Activated T-helper 1 cell treated with anti-CD3 and anti-CD28 coated beads, Interleukin-12 subunit alpha, Interleukin-12 subunit beta, Interleukin-2, Interleukin-4 antibody, amounts not matched to agents 30 ng/mL and 10 ng/mL and 1 ng/mL, durations not matched to agents 14 hours and 24 hours and 36 hours (primary cell): ENCODE results near the gene TNFRSF25. TPM values are rescaled to one million over a fixed set of nuclear protein-coding genes. Genes with fewer than 3 reads are reported as not detected.

Experiments used
- DNase-seq: peaks from one replicate; pipeline ENCODE4 v3.0.0; 2021; ENCODE audit warnings: low spot score
- H3K27ac Mint-ChIP-seq: one replicate; pipeline ENCODE4 v1.8.0; 2021; ENCODE audit warnings: mild to moderate bottlenecking, mixed read lengths
- H3K27me3 Mint-ChIP-seq: one replicate; pipeline ENCODE4 v1.8.0; 2022; ENCODE audit warnings: mild to moderate bottlenecking, moderate library complexity, mixed read lengths; ENCODE audit not compliant: insufficient read depth
- H3K36me3 Mint-ChIP-seq: one replicate; pipeline ENCODE4 v1.8.0; 2021; ENCODE audit warnings: low read depth, mixed read lengths
- H3K4me1 Mint-ChIP-seq: one replicate; pipeline ENCODE4 v1.8.0; 2021; ENCODE audit warnings: low read depth, mixed read lengths
- H3K4me3 Mint-ChIP-seq: one replicate; pipeline ENCODE4 v1.8.0; 2021; ENCODE audit warnings: mild to moderate bottlenecking, moderate library complexity, mixed read lengths
- H3K9me3 Mint-ChIP-seq: one replicate; pipeline ENCODE4 v1.8.0; 2021; ENCODE audit warnings: mixed read lengths
- intact Hi-C: fragments of 100-400 bp; cut with micrococcal nuclease; formaldehyde crosslinking; loops from one replicate; pipeline ENCODE4 v1.15.1; 2024
- total RNA-seq: library from RNA; stranded (reverse); gene quantifications from 2 replicates; pipeline ENCODE4 v1.2.3, GENCODE V29; 2022

Gene TNFRSF25, protein sequence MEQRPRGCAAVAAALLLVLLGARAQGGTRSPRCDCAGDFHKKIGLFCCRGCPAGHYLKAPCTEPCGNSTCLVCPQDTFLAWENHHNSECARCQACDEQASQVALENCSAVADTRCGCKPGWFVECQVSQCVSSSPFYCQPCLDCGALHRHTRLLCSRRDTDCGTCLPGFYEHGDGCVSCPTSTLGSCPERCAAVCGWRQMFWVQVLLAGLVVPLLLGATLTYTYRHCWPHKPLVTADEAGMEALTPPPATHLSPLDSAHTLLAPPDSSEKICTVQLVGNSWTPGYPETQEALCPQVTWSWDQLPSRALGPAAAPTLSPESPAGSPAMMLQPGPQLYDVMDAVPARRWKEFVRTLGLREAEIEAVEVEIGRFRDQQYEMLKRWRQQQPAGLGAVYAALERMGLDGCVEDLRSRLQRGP
- total RNA-seq = 151 and 158 TPM in 2 replicates

DNA sequence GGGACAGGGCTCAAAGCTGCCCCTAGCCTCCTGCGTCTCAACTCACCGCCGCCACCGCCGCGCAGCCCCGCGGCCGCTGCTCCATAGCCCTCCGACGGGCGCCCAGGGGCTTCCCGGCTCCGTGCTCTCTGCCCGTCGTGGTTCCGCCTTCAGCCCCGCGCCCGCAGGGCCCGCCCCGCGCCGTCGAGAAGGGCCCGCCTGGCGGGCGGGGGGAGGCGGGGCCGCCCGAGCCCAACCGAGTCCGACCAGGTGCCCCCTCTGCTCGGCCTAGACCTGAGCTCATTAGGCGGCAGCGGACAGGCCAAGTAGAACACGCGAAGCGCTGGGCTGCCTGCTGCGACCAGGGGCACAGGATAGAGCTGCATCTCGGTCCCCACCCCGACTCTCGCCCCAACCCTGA lies at the start of gene TNFRSF25:
Gene TNFRSF25 (minus strand): TSS at position 151 of the 400 bp plus-strand sequence. CDS start 66 bp downstream, at position 85.
- Mint-ChIP-seq H3K27ac (peak within 1 kb of the TSS; percentile 84), H3K4me1 (peaks cover 27% of the 10 kb centered on the region), H3K4me3 (peak within 1 kb of the TSS; percentile 99), H3K27me3 (no peaks in the 10 kb centered on the region), H3K9me3 (no peaks in the 10 kb centered on the region), H3K36me3 (peaks cover 29% of the 10 kb centered on the region)
- DNase-seq = peak; percentile 71
- intact Hi-C loops = loop anchor here (1.0 to 5.0 kb wide), 2 partner anchors 9 to 439 kb away; no protein-coding TSS in a partner anchor

DNA sequence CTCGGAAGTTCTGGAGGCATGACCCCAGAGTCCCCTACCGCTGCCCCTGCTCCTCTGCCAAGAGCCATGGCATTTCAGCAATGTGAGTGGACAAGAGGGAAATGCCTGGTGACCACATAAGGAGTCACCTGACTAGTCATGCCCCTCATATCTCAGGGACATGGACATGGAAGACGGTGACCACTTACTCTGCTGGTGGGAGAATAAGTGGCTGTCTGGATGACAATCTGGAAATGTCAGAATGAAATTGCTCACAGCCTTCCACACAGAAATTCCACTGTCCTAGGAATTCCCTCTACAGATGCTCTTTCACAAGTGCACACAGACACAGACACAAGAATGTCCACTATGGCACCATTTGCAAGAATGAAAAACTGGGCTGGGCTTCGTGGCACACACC lies 49.8 kb upstream of the TNFRSF25 start:
- no peak for DNase-seq
- Mint-ChIP-seq H3K27me3 (no peaks in the 10 kb centered on the region), H3K9me3 (no peaks in the 10 kb centered on the region), H3K4me3 (no peak overlapping the region), H3K36me3 (no peaks in the 10 kb centered on the region), H3K4me1 (no peaks in the 10 kb centered on the region), H3K27ac (no peak overlapping the region)
- intact Hi-C loops = no loop called here

DNA sequence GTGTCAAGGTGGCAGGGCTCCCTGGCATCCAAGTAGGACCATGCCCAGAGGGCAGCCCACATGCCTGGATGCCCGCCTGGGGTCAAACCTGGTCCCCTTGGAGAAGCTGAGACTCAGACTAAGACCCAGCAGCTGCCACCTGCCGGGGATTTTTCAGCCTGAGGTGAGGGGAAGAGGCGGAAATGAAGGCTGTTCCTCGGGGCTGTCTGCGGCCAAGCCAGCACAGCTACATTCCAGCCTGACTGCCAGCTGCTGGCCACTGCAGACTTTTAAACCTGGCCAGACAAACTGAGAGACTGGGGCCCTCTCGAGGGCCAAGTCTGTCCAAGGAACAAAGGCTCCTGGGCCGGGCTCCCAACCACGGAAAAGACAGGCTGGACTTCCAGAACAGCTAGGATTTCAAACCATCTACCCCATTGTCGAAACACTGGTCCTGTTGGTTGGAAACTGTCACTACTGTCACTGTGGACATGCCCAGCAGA lies 47.4 kb upstream of the TNFRSF25 start:
- Mint-ChIP-seq H3K4me3 (no peak overlapping the region), H3K36me3 (no peaks in the 10 kb centered on the region), H3K27me3 (no peaks in the 10 kb centered on the region), H3K9me3 (no peaks in the 10 kb centered on the region), H3K27ac (no peak overlapping the region), H3K4me1 (no peaks in the 10 kb centered on the region)
- intact Hi-C loops = no loop called here
- no peak for DNase-seq

DNA sequence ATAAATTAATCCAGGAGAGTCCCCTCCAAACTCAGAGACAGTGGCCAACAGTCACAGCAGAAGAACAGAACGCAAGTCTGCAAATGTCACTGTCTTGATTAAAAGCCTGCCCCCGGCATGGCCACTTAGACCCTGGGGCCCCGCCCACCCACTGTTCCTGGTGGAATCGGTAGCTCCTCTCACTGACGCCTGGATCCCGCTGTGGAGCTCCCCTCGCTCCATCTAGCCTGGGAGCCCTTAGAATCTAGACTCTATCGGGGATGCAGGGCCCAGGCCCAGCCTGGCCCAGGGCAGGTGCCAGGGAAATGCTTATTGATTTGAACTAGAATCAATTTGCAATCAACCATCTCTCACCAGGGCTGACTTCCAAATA lies 46.9 kb upstream of the TNFRSF25 start:
- intact Hi-C loops = no loop called here
- Mint-ChIP-seq H3K9me3 (no peaks in the 10 kb centered on the region), H3K36me3 (no peaks in the 10 kb centered on the region), H3K4me1 (no peaks in the 10 kb centered on the region), H3K27ac (no peak overlapping the region), H3K27me3 (no peaks in the 10 kb centered on the region), H3K4me3 (no peak overlapping the region)
- DNase-seq = no peak

DNA sequence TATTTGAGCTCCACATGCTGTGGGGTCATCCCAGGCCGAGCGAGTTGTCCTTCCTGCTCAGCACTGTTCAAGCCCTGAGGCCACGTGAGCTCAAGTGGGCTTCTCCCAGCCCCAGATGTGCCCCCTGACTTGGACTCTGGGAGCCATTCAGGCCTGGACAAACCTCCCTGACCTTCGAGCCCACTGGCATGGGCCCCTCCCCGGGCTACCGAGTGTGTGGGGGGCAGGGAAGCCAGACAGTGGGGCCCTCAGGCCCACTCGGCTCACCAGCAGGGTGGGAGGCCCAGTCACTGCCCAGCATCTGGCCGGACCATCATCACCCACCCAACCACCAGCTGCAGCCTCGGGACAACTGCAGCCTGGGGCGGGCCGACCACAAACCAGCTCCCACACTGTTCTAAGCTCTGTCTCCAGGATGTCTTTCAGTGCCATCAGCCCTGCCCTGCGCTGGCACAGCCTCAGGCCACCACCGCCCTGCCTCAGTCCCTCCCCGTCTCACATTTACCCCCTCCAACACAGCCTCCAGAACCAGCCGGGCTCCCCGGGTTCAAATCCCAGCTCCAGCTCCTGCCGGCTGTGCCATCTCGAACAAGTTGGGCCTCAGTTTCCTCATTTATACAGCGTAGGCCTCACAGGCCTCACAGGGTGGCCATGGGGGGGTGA lies 46.4 kb upstream of the TNFRSF25 start:
- Mint-ChIP-seq H3K27me3 (no peaks in the 10 kb centered on the region), H3K4me3 (no peak overlapping the region), H3K9me3 (no peaks in the 10 kb centered on the region), H3K36me3 (no peaks in the 10 kb centered on the region), H3K27ac (no peak overlapping the region), H3K4me1 (no peaks in the 10 kb centered on the region)
- intact Hi-C loops = no loop called here
- no peak for DNase-seq

DNA sequence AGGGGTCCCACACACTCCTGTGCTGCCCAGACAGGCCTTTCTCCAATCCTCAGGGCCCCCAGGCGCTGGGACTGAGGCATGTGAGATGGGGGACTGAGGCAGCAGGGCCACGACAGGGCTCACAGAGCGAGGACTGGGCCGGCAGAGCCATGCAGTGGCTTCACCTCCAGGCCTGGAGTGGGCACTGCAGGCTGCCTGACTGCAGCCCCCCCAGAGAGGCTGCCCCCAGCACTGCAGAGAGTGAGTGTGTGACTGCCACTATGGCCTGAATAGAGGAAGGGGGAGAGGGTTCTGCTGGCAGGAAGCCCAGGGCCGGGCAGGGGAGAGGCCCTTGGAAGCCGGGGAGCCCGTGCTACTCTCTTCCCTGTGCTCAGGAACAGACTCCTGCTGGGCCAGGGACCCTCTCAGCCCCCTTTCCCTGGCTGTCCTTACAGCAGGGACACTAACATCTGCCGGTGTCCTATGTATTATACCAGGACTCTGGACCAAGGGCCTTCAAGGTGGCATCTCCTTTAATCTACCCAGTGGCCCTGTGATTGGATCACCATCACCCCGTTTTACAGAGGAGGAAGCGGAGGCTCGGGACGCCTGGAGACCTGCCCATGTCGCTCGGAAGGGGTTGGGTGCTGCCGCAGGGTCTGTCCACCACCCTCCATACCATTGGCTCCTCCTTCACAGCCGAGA lies 45.7 kb upstream of the TNFRSF25 start:
- no peak for DNase-seq
- no peaks in the 10 kb centered on the region for H3K4me1 Mint-ChIP-seq
- H3K4me3 Mint-ChIP-seq = no peak overlapping the region
- H3K27ac Mint-ChIP-seq = no peak overlapping the region
- no peaks in the 10 kb centered on the region for H3K36me3 Mint-ChIP-seq
- intact Hi-C loops = no loop called here
- H3K9me3 Mint-ChIP-seq = no peaks in the 10 kb centered on the region
- H3K27me3 Mint-ChIP-seq = no peaks in the 10 kb centered on the region

DNA sequence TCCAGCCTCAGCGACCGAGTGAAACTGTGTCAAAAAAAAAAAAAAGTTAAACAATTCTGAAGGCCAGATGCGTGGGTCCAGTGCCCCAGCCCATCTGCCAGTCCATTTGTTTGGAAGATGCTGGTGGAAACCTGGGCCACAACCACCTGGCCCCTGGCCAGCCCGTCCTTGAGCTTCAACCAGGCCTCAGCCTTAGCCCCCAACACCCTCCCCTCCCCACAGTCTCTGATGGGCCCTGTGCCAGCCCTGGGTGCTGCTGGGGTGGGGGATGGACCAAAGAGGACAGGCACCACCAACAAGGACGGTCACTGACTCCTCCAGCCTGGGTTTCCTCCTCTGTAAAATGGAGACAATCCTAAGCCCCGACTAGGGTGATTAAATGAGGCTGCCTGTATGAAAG lies 45.1 kb upstream of the TNFRSF25 start:
- Mint-ChIP-seq H3K27me3 (no peaks in the 10 kb centered on the region), H3K4me1 (no peaks in the 10 kb centered on the region), H3K36me3 (no peaks in the 10 kb centered on the region), H3K9me3 (no peaks in the 10 kb centered on the region), H3K27ac (no peak overlapping the region), H3K4me3 (no peak overlapping the region)
- no peak for DNase-seq
- intact Hi-C loops = no loop called here

DNA sequence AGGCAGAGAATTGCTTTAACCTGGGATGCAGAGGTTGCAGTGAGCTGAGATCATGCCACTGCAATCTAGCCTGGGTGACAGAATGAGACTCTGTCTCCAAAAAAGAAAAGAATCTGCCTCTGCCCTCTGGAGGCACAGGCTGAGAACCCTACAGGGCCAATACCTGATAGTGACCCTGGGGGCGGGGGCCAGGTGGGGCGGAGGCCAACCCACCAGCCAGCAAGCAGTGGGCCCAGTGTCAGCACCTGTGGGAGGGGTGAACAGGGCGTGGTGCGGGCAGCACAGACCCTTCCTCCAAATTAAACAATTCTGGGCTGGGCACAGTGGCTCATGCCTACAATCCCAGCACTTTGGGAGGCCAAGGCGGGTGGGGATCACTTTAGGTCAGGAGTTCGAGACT lies 44.5 kb upstream of the TNFRSF25 start:
- Mint-ChIP-seq H3K4me3 (no peak overlapping the region), H3K9me3 (no peaks in the 10 kb centered on the region), H3K4me1 (no peaks in the 10 kb centered on the region), H3K36me3 (no peaks in the 10 kb centered on the region), H3K27ac (no peak overlapping the region), H3K27me3 (no peaks in the 10 kb centered on the region)
- no peak for DNase-seq
- intact Hi-C loops = no loop called here

DNA sequence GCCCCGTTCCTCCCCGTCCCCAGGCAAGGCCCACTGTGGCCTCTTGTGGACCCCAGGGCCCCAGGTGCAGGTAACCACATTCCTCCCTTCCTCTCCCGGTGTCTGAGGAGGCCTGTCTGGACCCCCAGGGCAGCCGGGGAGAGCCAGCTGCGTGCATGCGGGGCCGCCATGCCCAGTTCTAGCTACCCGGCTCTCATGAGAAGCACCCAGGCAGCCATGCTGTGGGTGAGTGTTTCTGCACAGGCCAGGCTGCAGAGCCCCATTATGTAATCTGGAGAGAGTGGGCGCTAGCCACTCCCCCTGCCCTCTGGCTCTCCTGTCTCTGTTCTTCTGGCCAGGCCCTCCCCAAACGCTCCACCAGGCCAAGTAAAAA lies 43.9 kb upstream of the TNFRSF25 start:
- no peak overlapping the region for H3K27ac Mint-ChIP-seq
- no peaks in the 10 kb centered on the region for H3K9me3 Mint-ChIP-seq
- H3K4me3 Mint-ChIP-seq = no peak overlapping the region
- DNase-seq = no peak
- H3K27me3 Mint-ChIP-seq = no peaks in the 10 kb centered on the region
- no peaks in the 10 kb centered on the region for H3K4me1 Mint-ChIP-seq
- intact Hi-C loops = no loop called here
- H3K36me3 Mint-ChIP-seq = no peaks in the 10 kb centered on the region

DNA sequence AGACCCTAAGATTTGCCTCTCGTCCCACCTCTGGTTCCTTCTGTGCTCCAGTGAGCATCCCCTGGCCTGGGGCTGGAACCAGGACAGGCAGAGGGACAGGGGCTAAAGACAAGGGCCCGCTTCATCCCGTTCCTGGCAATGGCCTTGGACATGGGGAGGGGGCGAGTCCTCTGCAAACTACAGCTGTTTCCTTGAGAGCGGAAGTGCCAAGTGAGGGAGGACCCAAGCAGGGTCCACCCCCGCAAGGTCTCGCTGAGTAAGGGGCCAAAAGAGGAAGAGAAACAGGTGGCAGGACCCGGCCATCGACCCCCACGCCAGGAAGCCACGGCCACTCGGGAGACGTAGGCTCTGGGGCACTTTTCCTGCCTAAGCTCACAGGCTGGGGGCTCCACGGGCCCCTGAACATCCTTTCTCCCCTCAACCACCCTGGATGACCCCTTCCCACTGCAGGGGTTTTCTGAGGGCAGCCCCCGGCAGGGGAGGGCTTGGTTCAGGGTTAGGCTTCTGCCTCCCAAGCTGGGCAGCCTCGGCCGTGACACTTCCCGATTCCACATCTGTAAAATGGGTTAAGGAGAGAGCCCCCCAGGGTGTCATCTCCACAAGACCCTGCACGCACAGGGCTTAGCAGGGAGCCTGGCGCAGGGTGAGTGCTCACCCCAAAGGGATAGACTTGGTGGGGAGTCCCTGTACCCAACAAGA lies 43.4 kb upstream of the TNFRSF25 start:
- intact Hi-C loops = no loop called here
- no peaks in the 10 kb centered on the region for H3K4me1 Mint-ChIP-seq
- DNase-seq = no peak
- H3K9me3 Mint-ChIP-seq = no peaks in the 10 kb centered on the region
- no peaks in the 10 kb centered on the region for H3K27me3 Mint-ChIP-seq
- no peak overlapping the region for H3K27ac Mint-ChIP-seq
- no peaks in the 10 kb centered on the region for H3K36me3 Mint-ChIP-seq
- H3K4me3 Mint-ChIP-seq = no peak overlapping the region

DNA sequence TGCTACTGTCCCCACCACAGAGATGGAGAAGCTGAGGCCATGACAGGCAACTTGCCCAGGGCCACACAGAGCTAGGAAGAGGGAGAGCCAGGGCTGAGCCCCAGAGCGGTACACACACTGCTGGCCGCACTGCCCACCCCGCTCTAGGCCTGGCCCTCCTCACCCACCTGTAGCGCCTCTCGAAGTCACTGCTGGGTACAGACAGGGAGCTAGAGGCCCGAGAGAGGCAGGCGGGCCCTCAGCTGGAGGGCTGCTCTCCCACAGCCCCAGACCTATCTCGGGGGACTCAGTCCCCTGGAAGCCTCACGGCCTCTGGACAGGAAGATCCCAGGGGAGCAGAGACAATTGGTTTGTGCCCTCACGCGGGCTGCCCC lies 42.8 kb upstream of the TNFRSF25 start:
- Mint-ChIP-seq H3K9me3 (no peaks in the 10 kb centered on the region), H3K27me3 (no peaks in the 10 kb centered on the region), H3K4me3 (no peak overlapping the region), H3K4me1 (no peaks in the 10 kb centered on the region), H3K27ac (no peak overlapping the region), H3K36me3 (no peaks in the 10 kb centered on the region)
- intact Hi-C loops = no loop called here
- DNase-seq = no peak

DNA sequence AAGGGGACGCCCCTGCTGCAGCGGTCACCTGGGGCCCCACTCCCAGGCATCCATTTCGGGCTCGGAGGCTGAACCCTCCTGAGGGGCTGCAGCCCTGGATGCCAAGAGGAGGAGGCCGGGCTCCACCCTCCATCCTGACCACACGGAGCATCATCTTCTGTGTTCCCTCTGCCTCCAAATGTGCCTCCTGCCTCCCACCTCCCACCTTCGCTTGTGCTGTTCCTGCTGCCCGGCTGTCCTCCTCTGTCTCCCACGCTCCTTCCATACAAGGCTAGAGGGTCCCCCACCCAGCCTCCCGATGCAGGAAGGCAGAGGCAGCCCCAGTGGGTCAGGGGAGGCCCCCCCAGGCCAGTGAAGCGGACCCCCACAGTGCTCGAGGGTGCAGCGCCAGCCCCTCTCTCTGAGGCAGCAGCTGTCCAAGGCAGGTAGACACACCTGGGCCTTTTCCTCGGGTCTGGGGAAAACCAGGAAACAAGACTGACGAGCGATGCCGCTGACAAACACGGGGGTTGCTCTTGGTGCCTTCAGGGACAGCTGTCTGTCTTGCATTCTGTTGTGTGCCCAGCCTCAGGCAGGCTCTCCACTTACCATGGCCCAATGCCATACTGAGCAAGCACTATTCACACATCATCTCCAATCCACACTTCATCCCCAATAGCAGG lies 42.3 kb upstream of the TNFRSF25 start:
- intact Hi-C loops = no loop called here

More for the DNA sequence above, 42.3 kb upstream of the TNFRSF25 start:
- H3K4me3 Mint-ChIP-seq = no peak overlapping the region
- no peaks in the 10 kb centered on the region for H3K36me3 Mint-ChIP-seq
- no peak for DNase-seq
- no peak overlapping the region for H3K27ac Mint-ChIP-seq
- H3K9me3 Mint-ChIP-seq = no peaks in the 10 kb centered on the region
- no peaks in the 10 kb centered on the region for H3K27me3 Mint-ChIP-seq
- H3K4me1 Mint-ChIP-seq = no peaks in the 10 kb centered on the region
